Vagina (tissue), 2 donors: ENCODE results near the gene GPRASP3. TPM values are rescaled to one million over a fixed set of nuclear protein-coding genes. Genes with fewer than 3 reads are reported as not detected.
"Not testable (repeated sequence)": the region's sequence is repeated elsewhere in the genome, so short reads cannot be mapped to it uniquely, and the experiment has no call there.

Source experiments
- DNase-seq, 2 donors: peaks; one replicate each; pipeline ENCODE4 v3.0.0-alpha.2; 2017; ENCODE audit errors: extremely low spot score in 2 of 2
- H3K27ac ChIP-seq: fragments of 200-600 bp; sonication (generic); one replicate; pipeline ENCODE4 v1.5.1; 2019
- H3K27me3 ChIP-seq: fragments of 200-600 bp; sonication (generic); one replicate; pipeline ENCODE4 v1.5.1; 2019
- H3K36me3 ChIP-seq, 2 donors: fragments of 200-600 bp; sonication (generic); one replicate each; pipeline ENCODE4 v1.5.1; 2017 to 2019
- H3K4me1 ChIP-seq: fragments of 200-600 bp; sonication (generic); one replicate; pipeline ENCODE4 v1.5.1; 2019
- H3K4me3 ChIP-seq, 2 donors: fragments of 200-600 bp; sonication (generic); 1 replicate in 1 of 2; 2 replicates in 1 of 2; pipeline ENCODE4 v1.5.1; 2016 to 2019
- H3K9me3 ChIP-seq: fragments of 200-600 bp; sonication (generic); one replicate; pipeline ENCODE4 v1.5.1; 2019
- POLR2A ChIP-seq, 2 donors: fragments of 450-650 bp; IDR thresholded peaks; one replicate each; pipeline ENCODE4 v1.6.1; 2017; ENCODE audit warnings: antibody characterized with exemption in 2 of 2, mild to moderate bottlenecking in 2 of 2, moderate library complexity in 2 of 2
- POLR2AphosphoS5 ChIP-seq, 2 donors: sonication (generic); formaldehyde crosslinking; IDR thresholded peaks; one replicate each; pipeline ENCODE4 v1.9.0; 2017; ENCODE audit warnings: antibody characterized with exemption in 2 of 2, mild to moderate bottlenecking in 2 of 2, low read depth in 1 of 2; ENCODE audit not compliant: insufficient read depth in 1 of 2
- intact Hi-C: fragments of 100-400 bp; cut with DNase I; formaldehyde crosslinking; loops from one replicate; pipeline ENCODE4 v1.15.1; 2023
- total RNA-seq: library from RNA; depleted of rRNA; stranded (reverse); fragments of >200 nt; gene quantifications from one replicate; pipeline ENCODE4 v1.2.3, GENCODE V29; 2016
- TF ChIP-seq, protein P1 (sequence below), 3 experiments: fragments of 450-650 bp in 2 of 3; fragments of 200-600 bp in 1 of 3; sonication (generic) in 1 of 3; IDR thresholded peaks; one replicate each; pipeline ENCODE4 v1.5.1; 2017 to 2019; ENCODE audit warnings: antibody characterized with exemption in 3 of 3, mild to moderate bottlenecking in 2 of 3, moderate library complexity in 2 of 3

Gene GPRASP3, protein sequence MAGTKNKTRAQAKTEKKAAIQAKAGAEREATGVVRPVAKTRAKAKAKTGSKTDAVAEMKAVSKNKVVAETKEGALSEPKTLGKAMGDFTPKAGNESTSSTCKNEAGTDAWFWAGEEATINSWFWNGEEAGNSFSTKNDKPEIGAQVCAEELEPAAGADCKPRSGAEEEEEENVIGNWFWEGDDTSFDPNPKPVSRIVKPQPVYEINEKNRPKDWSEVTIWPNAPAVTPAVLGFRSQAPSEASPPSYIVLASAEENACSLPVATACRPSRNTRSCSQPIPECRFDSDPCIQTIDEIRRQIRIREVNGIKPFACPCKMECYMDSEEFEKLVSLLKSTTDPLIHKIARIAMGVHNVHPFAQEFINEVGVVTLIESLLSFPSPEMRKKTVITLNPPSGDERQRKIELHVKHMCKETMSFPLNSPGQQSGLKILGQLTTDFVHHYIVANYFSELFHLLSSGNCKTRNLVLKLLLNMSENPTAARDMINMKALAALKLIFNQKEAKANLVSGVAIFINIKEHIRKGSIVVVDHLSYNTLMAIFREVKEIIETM
- 3.2 TPM for total RNA-seq

DNA sequence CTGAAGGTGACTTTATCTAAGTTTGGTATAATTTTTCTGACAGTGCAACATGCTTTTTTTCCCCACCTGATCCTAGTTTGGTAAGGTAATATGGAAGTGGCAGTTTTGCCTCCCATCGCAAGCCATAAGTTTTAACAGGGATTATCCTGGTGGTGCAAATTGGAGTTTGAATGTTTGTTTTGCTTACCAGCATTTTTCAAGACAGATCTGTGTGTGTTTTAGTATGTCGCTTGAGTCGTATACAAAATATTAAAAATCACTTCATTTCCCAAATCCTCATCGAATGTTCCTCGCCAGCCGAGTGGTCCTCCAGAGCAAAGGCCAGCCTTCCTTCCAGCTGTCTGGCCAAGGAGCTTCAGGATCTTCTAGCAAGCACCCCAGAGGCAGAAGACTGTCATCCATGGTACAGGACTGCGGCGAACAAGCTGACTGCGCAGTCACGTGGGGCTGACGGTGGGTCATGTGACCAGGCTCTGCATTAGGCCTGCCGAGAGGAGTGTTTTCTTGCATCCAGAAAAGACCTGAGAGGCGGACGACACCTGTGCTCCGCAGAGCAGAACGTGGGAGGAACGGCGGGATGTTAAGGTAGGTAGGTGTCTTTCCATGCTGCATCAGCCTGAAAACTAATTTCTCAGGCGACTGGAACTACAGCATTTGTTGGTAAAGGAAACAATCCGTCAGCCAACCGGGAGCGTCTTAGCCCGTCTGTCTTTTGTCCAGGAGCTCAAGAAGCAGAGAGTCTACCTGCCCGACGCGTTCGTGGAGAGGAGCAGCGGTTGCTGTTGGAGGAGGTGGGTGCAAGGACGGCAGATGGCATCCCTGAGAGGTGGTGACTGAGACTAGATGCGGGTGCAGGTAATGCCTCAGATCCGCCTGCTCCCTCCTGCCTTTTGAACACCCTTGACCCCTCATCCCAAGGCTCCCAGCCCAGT is at the start of gene GPRASP3:
GPRASP3 (plus strand) TSS at position 507 of the 932 bp plus-strand sequence. CDS start 28,253 bp downstream, outside the sequence.
- peak within 1 kb of the TSS; percentile 60 for H3K27ac ChIP-seq
- H3K4me3 ChIP-seq = peak within 1 kb of the TSS; percentile 41 to 47
- intact Hi-C loops = no loop called here
- H3K27me3 ChIP-seq = no peaks in the 10 kb centered on the region
- H3K9me3 ChIP-seq = no peaks in the 10 kb centered on the region
- DNase-seq = no peak
- H3K36me3 ChIP-seq = no peaks in the 10 kb centered on the region
- H3K4me1 ChIP-seq = no peaks in the 10 kb centered on the region
- no peak for TF ChIP-seq POLR2A (IDR thresholded peaks at IDR 0.05)
- peak; percentile 51 to 65 for TF ChIP-seq POLR2AphosphoS5 (IDR thresholded peaks at IDR 0.05; ENCODE audit: insufficient read depth in 1 of 2, low read depth in 1 of 2)
- TF ChIP-seq, protein P1, sequence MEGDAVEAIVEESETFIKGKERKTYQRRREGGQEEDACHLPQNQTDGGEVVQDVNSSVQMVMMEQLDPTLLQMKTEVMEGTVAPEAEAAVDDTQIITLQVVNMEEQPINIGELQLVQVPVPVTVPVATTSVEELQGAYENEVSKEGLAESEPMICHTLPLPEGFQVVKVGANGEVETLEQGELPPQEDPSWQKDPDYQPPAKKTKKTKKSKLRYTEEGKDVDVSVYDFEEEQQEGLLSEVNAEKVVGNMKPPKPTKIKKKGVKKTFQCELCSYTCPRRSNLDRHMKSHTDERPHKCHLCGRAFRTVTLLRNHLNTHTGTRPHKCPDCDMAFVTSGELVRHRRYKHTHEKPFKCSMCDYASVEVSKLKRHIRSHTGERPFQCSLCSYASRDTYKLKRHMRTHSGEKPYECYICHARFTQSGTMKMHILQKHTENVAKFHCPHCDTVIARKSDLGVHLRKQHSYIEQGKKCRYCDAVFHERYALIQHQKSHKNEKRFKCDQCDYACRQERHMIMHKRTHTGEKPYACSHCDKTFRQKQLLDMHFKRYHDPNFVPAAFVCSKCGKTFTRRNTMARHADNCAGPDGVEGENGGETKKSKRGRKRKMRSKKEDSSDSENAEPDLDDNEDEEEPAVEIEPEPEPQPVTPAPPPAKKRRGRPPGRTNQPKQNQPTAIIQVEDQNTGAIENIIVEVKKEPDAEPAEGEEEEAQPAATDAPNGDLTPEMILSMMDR (IDR thresholded peaks at IDR 0.05) = no peak

DNA sequence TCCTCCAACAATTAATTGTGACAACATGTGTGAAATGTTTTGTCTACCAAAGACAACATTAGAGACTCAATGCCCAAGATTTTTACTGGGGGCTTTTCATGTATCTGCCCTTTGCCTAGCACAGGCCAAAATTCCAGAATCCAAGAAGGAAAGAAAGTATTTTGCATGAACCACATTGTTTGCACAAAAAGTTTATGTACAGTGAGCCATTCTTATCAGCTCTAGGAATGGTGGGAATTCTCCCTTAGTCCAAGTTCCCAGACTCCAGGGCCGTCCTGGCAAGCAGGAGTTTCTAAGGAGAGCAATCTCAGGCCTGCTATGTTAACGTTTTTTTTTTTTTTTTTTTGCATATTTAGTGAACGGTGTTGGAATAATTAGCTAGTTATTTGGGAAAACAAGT is 47.7 kb upstream of the GPRASP3 start:
- TF ChIP-seq POLR2AphosphoS5 (IDR thresholded peaks at IDR 0.05; ENCODE audit: insufficient read depth in 1 of 2, low read depth in 1 of 2) (no peak), POLR2A (IDR thresholded peaks at IDR 0.05) (no peak)
- TF ChIP-seq, protein P1 (IDR thresholded peaks at IDR 0.05) = no peak
- Histone ChIP-seq H3K27ac (no peak overlapping the region), H3K36me3 (no peaks in the 10 kb centered on the region), H3K27me3 (no peaks in the 10 kb centered on the region), H3K4me3 (no peak overlapping the region), H3K9me3 (no peaks in the 10 kb centered on the region), H3K4me1 (no peaks in the 10 kb centered on the region)
- no peak for DNase-seq
- intact Hi-C loops = no loop called here

DNA sequence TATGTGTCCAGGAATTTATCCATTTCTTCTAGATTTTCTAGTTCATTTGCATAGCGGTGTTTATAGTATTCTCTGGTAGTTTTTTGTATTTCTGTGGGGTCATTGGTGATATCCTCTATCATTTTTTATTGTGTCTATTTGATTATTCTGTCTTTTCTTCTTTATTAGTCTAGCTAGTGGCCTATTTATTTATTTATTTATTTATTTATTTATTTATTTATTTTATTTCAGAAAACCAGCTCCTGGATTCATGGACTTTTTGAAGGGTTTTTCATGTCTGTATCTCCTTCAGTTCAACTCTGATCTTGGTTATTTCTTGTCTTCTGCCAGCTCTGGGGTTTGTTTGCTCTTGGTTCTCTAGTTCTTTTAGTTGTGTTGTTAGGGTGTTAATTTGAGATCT is 43.1 kb upstream of the GPRASP3 start:
- H3K9me3 ChIP-seq, H3K27ac ChIP-seq, H3K4me3 ChIP-seq, H3K4me1 ChIP-seq, H3K36me3 ChIP-seq, H3K27me3 ChIP-seq, DNase-seq, intact Hi-C loops: not testable (repeated sequence)

DNA sequence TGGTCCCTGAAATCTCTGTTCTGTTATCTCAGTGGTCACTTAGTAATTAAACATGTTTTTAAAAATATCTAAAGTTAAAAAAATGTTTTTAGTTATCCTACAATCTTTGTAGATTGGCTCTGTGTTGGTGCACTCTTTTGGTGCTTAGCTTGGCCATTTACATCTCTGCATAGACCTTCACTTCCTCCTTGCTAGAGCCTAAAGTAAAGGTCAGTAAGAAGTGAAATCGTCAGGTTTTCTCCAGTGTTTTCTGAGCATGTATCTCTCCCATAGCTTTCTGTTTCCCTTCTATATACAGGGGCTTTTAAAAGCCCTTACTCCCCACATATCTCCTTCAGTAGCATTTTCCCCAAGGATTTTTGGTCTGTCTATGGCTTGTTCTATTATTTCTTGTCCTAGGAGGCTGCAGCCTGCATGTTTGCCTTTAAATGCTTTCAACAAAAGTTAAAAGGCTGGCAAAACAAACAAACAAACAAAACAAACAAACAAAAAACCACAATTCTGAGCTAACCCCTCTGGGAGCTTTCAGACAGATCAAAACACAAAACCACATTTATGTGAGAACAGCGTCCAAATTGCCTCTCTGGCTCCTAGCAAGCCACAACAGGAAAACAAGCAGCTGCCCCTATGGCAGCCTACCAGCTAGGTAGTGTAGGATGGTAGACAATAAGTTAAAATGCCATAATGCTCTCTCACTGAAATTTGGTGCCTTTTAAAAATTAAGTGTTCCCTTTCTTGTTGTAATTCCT is 35.6 kb upstream of the GPRASP3 start:
- no peaks in the 10 kb centered on the region for H3K36me3 ChIP-seq
- H3K27ac ChIP-seq = no peak overlapping the region
- TF ChIP-seq POLR2A (IDR thresholded peaks at IDR 0.05) (no peak), POLR2AphosphoS5 (IDR thresholded peaks at IDR 0.05; ENCODE audit: insufficient read depth in 1 of 2, low read depth in 1 of 2) (no peak)
- TF ChIP-seq, protein P1 (IDR thresholded peaks at IDR 0.05) = no peak
- intact Hi-C loops = no loop called here
- no peaks in the 10 kb centered on the region for H3K4me1 ChIP-seq
- peaks cover 12% of the 10 kb centered on the region for H3K9me3 ChIP-seq
- H3K27me3 ChIP-seq = no peaks in the 10 kb centered on the region
- DNase-seq = no peak
- H3K4me3 ChIP-seq = no peak overlapping the region

DNA sequence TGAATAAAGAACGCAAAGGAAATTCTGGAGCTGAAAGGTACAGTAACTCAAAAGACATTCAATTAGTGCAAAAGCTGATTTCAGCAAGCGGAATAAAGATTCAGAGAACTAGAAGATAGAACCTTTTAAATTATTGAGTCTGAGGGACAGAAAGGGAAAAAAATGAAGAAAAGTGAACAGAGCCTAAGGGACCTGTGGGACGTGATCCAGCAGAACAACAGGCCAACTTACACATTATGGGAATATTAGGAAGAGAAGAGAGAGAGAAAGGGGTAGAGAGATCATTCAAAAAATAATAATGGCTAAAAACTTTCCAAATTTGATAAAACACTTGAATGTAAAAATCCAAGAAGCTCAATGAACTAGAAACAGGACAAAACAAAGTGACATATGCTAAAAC is 25.8 kb upstream of the GPRASP3 start:
- H3K36me3 ChIP-seq = no peaks in the 10 kb centered on the region
- no peak overlapping the region for H3K27ac ChIP-seq
- no peak for DNase-seq
- H3K4me1 ChIP-seq = no peaks in the 10 kb centered on the region
- no peaks in the 10 kb centered on the region for H3K9me3 ChIP-seq
- TF ChIP-seq, protein P1 (IDR thresholded peaks at IDR 0.05) = no peak
- no peaks in the 10 kb centered on the region for H3K27me3 ChIP-seq
- no peak overlapping the region for H3K4me3 ChIP-seq
- intact Hi-C loops = no loop called here
